ENCODE data around the gene CAMK2A. TPM values are rescaled to one million over a fixed set of nuclear protein-coding genes. Genes with fewer than 3 reads are reported as not detected.

CAMK2A gene
- total RNA-seq, 1 donor from 2014 or later, result 1.1 TPM

DNA sequence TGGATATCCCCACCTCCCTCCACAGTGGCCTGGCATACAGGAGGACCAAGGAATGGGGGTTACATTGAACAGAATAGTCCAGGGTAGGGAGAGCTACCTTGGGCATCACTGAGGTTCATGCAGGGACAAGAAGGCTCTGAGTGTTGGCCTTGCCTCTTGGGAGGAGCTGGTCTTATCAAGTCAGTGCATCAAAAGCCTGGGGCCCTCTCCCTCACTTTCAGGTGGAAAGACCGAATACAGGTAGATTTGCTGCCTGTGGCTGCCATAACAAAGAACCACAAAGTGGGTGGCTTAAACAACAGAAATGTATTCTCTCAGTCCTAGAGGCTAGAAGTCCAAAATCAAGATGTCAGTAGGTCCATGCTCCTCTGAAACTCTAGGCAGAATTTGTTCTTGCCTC is 31.6 kb upstream of the CAMK2A start:
- Mint-ChIP-seq H3K36me3 (ENCODE audit: low read depth, unreplicated experiment) (no peaks in the 10 kb centered on the region), H3K9me3 (ENCODE audit: unreplicated experiment) (no peaks in the 10 kb centered on the region)
- TF ChIP-seq, protein P1, sequence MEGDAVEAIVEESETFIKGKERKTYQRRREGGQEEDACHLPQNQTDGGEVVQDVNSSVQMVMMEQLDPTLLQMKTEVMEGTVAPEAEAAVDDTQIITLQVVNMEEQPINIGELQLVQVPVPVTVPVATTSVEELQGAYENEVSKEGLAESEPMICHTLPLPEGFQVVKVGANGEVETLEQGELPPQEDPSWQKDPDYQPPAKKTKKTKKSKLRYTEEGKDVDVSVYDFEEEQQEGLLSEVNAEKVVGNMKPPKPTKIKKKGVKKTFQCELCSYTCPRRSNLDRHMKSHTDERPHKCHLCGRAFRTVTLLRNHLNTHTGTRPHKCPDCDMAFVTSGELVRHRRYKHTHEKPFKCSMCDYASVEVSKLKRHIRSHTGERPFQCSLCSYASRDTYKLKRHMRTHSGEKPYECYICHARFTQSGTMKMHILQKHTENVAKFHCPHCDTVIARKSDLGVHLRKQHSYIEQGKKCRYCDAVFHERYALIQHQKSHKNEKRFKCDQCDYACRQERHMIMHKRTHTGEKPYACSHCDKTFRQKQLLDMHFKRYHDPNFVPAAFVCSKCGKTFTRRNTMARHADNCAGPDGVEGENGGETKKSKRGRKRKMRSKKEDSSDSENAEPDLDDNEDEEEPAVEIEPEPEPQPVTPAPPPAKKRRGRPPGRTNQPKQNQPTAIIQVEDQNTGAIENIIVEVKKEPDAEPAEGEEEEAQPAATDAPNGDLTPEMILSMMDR (IDR thresholded peaks at IDR 0.05; ENCODE audit: unreplicated experiment), result no peak

DNA sequence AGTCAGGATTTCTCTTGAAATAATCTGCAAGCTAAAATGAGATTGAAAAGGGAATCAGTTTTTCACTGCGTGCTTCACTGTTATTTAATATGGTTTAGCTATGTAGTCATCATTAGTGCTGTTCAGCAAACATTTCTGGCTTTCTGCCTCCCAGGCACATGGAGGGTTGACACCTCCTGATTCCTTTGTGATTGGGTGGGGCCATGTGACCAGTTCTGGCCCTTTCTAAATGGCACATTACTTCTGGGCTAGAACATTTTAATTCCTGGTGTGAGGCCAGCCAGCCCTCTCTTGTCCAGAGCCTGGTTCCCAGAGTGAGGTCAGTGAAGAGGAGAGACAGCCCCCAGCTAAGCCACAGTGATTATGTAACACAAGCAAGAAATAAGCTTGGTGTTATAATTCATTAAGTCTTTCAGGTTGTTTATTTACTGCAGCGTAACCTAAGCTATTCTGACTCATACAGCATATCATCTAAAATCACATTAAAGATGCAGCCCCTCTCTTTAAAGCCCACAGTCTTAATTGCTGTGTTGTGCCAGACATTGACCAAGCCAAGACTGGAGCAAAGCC is 30.6 kb upstream of the CAMK2A start:
- H3K4me1 Mint-ChIP-seq (ENCODE audit: unreplicated experiment), result peaks cover 2% of the 10 kb centered on the region
- no peaks in the 10 kb centered on the region for H3K36me3 Mint-ChIP-seq (ENCODE audit: low read depth, unreplicated experiment)
- H3K4me3 Mint-ChIP-seq (ENCODE audit: unreplicated experiment), result no peak overlapping the region
- DNase-seq (ENCODE audit: low spot score), result no peak
- H3K9me3 Mint-ChIP-seq (ENCODE audit: unreplicated experiment), result no peaks in the 10 kb centered on the region
- TF ChIP-seq, protein P1 (IDR thresholded peaks at IDR 0.05; ENCODE audit: unreplicated experiment), result no peak
- peaks cover 4% of the 10 kb centered on the region for H3K27me3 Mint-ChIP-seq (ENCODE audit: unreplicated experiment)
- no peak overlapping the region for H3K27ac Mint-ChIP-seq (ENCODE audit: unreplicated experiment)

More for the DNA sequence above, 31.6 kb upstream of the CAMK2A start:
- Mint-ChIP-seq H3K27me3 (ENCODE audit: unreplicated experiment) (peaks cover 3% of the 10 kb centered on the region), H3K27ac (ENCODE audit: unreplicated experiment) (no peak overlapping the region), H3K4me1 (ENCODE audit: unreplicated experiment) (peaks cover 2% of the 10 kb centered on the region), H3K4me3 (ENCODE audit: unreplicated experiment) (no peak overlapping the region)
- no peak for DNase-seq (ENCODE audit: low spot score)

DNA sequence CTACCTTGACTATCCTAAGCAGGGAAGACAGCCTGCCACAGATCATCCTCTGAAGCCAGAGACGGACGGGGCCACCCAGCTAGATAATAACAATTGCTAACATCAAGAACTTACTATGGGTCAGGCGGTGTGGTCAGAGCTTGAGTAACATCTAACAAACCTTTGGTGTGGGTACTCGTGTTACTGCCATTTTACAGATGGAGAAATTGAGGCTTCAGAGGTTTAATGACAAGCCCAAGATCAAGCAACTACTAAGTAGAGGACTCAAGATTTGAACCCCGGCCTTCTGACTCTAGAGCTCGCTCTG is 29.9 kb upstream of the CAMK2A start:
- H3K27me3 Mint-ChIP-seq (ENCODE audit: unreplicated experiment), result peaks cover 2% of the 10 kb centered on the region
- no peaks in the 10 kb centered on the region for H3K4me1 Mint-ChIP-seq (ENCODE audit: unreplicated experiment)
- TF ChIP-seq, protein P1 (IDR thresholded peaks at IDR 0.05; ENCODE audit: unreplicated experiment), result no peak
- H3K36me3 Mint-ChIP-seq (ENCODE audit: low read depth, unreplicated experiment), result no peaks in the 10 kb centered on the region
- no peaks in the 10 kb centered on the region for H3K9me3 Mint-ChIP-seq (ENCODE audit: unreplicated experiment)
- H3K4me3 Mint-ChIP-seq (ENCODE audit: unreplicated experiment), result no peak overlapping the region
- H3K27ac Mint-ChIP-seq (ENCODE audit: unreplicated experiment), result no peak overlapping the region
- no peak for DNase-seq (ENCODE audit: low spot score)

DNA sequence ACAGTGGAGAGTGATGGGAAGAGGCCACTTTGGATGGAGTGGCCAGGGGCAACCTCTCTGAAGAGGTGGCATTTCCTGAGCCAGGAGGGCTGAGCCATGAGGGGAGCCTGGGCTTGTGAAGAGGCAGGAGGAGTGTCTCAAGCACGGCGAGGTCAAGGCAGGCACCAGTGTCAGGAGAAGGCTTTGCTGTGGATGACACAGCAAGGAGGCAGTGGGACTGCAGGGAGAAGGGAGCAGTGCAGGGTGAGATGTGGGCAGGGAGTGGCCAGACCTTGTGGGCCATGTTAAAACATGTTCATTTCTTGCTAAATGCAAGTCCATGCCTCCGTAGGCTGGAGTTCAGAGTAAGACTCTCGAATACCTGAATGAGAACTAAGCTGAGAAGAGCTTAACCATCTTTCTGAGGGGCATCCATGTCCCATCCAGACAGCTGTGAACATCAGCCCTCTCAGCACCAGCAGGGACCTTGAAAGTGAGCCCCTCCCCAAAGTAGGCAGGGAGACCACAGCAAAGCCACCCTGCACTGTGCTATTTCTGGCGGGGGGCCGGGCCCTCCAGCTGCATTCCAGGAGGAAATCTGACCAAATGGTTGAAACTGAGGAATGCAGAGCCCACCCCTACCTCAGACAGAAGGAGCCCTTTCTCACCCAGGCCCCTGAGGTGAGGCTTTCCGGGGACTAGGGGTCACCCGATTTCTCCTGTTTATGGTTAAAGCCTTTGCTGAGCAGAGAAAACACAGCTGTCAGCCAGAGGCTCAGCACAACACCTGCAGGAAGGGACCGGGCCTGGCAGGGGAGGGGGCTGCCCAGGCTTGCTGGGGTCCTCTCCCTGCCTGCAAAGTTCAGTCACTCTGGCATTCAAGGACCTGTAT is 29.3 kb upstream of the CAMK2A start:
- no peaks in the 10 kb centered on the region for H3K9me3 Mint-ChIP-seq (ENCODE audit: unreplicated experiment)
- peaks cover 2% of the 10 kb centered on the region for H3K27me3 Mint-ChIP-seq (ENCODE audit: unreplicated experiment)
- H3K27ac Mint-ChIP-seq (ENCODE audit: unreplicated experiment), result no peak overlapping the region
- TF ChIP-seq, protein P1 (IDR thresholded peaks at IDR 0.05; ENCODE audit: unreplicated experiment), result no peak
- H3K36me3 Mint-ChIP-seq (ENCODE audit: low read depth, unreplicated experiment), result no peaks in the 10 kb centered on the region
- no peaks in the 10 kb centered on the region for H3K4me1 Mint-ChIP-seq (ENCODE audit: unreplicated experiment)
- no peak for DNase-seq (ENCODE audit: low spot score)
- no peak overlapping the region for H3K4me3 Mint-ChIP-seq (ENCODE audit: unreplicated experiment)
